Lower leg skin (tissue), 3 donors: Measurements from ENCODE around the gene ZNF789.

Experiments used
- POLR2A ChIP-seq, 2 donors: fragments of 450-650 bp; IDR thresholded peaks; one replicate each; pipeline ENCODE4 v1.6.1; 2016 to 2017; ENCODE audit warnings: antibody characterized with exemption in 2 of 2, mild to moderate bottlenecking in 1 of 2, moderate library complexity in 1 of 2
- TF ChIP-seq, protein P1 (sequence below), 3 donors: fragments of 450-650 bp; IDR thresholded peaks; one replicate each; pipeline ENCODE4 v1.5.1; 2016; ENCODE audit warnings: antibody characterized with exemption in 3 of 3, mild to moderate bottlenecking in 3 of 3, moderate library complexity in 2 of 3

DNA sequence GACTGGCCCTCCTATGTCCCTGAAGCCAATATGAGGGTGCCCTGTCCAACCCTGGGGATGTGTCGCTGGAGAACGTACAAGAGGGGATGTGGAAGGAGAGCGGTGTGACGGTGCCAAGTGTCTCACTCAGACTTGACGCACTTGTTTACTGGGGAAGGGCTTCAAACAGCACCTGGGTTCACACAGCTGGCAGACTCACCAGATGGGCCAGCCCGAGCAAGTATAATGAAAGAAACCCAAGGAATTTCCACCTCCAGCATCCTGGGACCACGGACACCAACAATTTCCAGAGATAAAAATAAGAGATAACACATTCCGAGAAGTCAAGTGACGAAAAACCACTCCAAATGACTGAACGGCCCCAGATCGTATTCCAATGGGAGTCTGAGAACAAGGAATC lies 12.0 kb upstream of the ZNF789 start:
- TF ChIP-seq, protein P1, sequence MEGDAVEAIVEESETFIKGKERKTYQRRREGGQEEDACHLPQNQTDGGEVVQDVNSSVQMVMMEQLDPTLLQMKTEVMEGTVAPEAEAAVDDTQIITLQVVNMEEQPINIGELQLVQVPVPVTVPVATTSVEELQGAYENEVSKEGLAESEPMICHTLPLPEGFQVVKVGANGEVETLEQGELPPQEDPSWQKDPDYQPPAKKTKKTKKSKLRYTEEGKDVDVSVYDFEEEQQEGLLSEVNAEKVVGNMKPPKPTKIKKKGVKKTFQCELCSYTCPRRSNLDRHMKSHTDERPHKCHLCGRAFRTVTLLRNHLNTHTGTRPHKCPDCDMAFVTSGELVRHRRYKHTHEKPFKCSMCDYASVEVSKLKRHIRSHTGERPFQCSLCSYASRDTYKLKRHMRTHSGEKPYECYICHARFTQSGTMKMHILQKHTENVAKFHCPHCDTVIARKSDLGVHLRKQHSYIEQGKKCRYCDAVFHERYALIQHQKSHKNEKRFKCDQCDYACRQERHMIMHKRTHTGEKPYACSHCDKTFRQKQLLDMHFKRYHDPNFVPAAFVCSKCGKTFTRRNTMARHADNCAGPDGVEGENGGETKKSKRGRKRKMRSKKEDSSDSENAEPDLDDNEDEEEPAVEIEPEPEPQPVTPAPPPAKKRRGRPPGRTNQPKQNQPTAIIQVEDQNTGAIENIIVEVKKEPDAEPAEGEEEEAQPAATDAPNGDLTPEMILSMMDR (IDR thresholded peaks at IDR 0.05): no peak
- TF ChIP-seq POLR2A (IDR thresholded peaks at IDR 0.05): no peak
